ENCODE data around the gene DNAI1. TPM values are rescaled to one million over a fixed set of nuclear protein-coding genes. Genes with fewer than 3 reads are reported as not detected.
"Not testable (repeated sequence)": the region's sequence is repeated elsewhere in the genome, so short reads cannot be mapped to it uniquely, and the experiment has no call there.

DNAI1 gene
- polyA plus RNA-seq, 4 donors, result 0.15 to 3.2 (median 2.0) TPM

GRCh38 chr9:34532041-34532440, 73.4 kb downstream of the DNAI1 start:
- DNase-seq (ENCODE audit: low read depth in 4 of 4, low spot score in 3 of 4), result not testable (repeated sequence)

- no peak for DNase-seq (ENCODE audit: low read depth in 4 of 4, low spot score in 3 of 4)
These were observed 78.1 kb downstream of the DNAI1 start for GRCh38 chr9:34536685-34537084.

GRCh38 chr9:34540827-34541226, 82.2 kb downstream of the DNAI1 start:
- DNase-seq (ENCODE audit: low read depth in 4 of 4, low spot score in 3 of 4), result no peak

- DNase-seq (ENCODE audit: low read depth in 4 of 4, low spot score in 3 of 4), result no peak
These were observed 82.9 kb downstream of the DNAI1 start for GRCh38 chr9:34541540-34541939.

- no peak for DNase-seq (ENCODE audit: low read depth in 4 of 4, low spot score in 3 of 4)
These were observed 85.4 kb downstream of the DNAI1 start for GRCh38 chr9:34544035-34544434.

GRCh38 chr9:34545497-34545896, 86.9 kb downstream of the DNAI1 start:
- no peak for DNase-seq (ENCODE audit: low read depth in 4 of 4, low spot score in 3 of 4)

- DNase-seq (ENCODE audit: low read depth in 4 of 4, low spot score in 3 of 4), result no peak
These were observed 87.7 kb downstream of the DNAI1 start for GRCh38 chr9:34546102-34546833.

GRCh38 chr9:34546834-34547827, 88.5 kb downstream of the DNAI1 start:
- DNase-seq (ENCODE audit: low read depth in 4 of 4, low spot score in 3 of 4), result no peak

- DNase-seq (ENCODE audit: low read depth in 4 of 4, low spot score in 3 of 4), result no peak
These were observed 89.5 kb downstream of the DNAI1 start for GRCh38 chr9:34547960-34548611.

GRCh38 chr9:34549407-34549732, 90.8 kb downstream of the DNAI1 start:
- no peak for DNase-seq (ENCODE audit: low read depth in 4 of 4, low spot score in 3 of 4)

GRCh38 chr9:34550016-34550680, 91.5 kb downstream of the DNAI1 start:
- DNase-seq (ENCODE audit: low read depth in 4 of 4, low spot score in 3 of 4), result no peak

- DNase-seq (ENCODE audit: low read depth in 4 of 4, low spot score in 3 of 4), result no peak
These were observed 92.2 kb downstream of the DNAI1 start for GRCh38 chr9:34550681-34551270.

GRCh38 chr9:34551751-34552605, 93.4 kb downstream of the DNAI1 start:
- no peak for DNase-seq (ENCODE audit: low read depth in 4 of 4, low spot score in 3 of 4)

- DNase-seq (ENCODE audit: low read depth in 4 of 4, low spot score in 3 of 4), result no peak
These were observed 94.0 kb downstream of the DNAI1 start for GRCh38 chr9:34552606-34552981.

- DNase-seq (ENCODE audit: low read depth in 4 of 4, low spot score in 3 of 4), result no peak
These were observed 94.4 kb downstream of the DNAI1 start for GRCh38 chr9:34552986-34553385.

GRCh38 chr9:34553511-34554021, 95.0 kb downstream of the DNAI1 start:
- no peak for DNase-seq (ENCODE audit: low read depth in 4 of 4, low spot score in 3 of 4)

- DNase-seq (ENCODE audit: low read depth in 4 of 4, low spot score in 3 of 4), result no peak
These were observed 95.8 kb downstream of the DNAI1 start for GRCh38 chr9:34554211-34555001.

- DNase-seq (ENCODE audit: low read depth in 4 of 4, low spot score in 3 of 4), result no peak
These were observed 96.4 kb downstream of the DNAI1 start for GRCh38 chr9:34555002-34555348.

- no peak for DNase-seq (ENCODE audit: low read depth in 4 of 4, low spot score in 3 of 4)
These were observed 96.9 kb downstream of the DNAI1 start for GRCh38 chr9:34555500-34555899.
